Thoracic aorta (tissue), 2 donors: ENCODE measurements around the gene FHIT. TPM values are rescaled to one million over a fixed set of nuclear protein-coding genes. Genes with fewer than 3 reads are reported as not detected.

ENCODE experiments used
- ATAC-seq: fragments of 150-250 bp; one replicate; pipeline ENCODE4 v1.8.0; 2017; ENCODE audit warnings: low read depth; ENCODE audit not compliant: insufficient number of reproducible peaks, low FRiP score
- DNase-seq: peaks from one replicate; pipeline ENCODE4 v3.0.0-alpha.2; 2020; ENCODE audit warnings: low spot score
- H3K27ac ChIP-seq, 2 donors: fragments of 200-600 bp; sonication (generic); 1 replicate in 1 of 2; 2 replicates in 1 of 2; pipeline ENCODE4 v1.5.1; 2016; ENCODE audit warnings: mild to moderate bottlenecking in 2 of 2, moderate library complexity in 2 of 2
- H3K27me3 ChIP-seq: fragments of 200-600 bp; sonication (generic); replicated peaks from 2 replicates; pipeline ENCODE4 v1.6.0; 2016; ENCODE audit warnings: mild to moderate bottlenecking; ENCODE audit not compliant: insufficient read depth
- H3K36me3 ChIP-seq: fragments of 200-600 bp; sonication (generic); one replicate; pipeline ENCODE4 v1.5.1; 2016
- H3K4me1 ChIP-seq, 2 donors: fragments of 200-600 bp; sonication (generic); 1 replicate in 1 of 2; 2 replicates in 1 of 2; pipeline versions ENCODE4 v1.5.1 to v1.6.0; 2016; ENCODE audit warnings: low read depth in 2 of 2, mild to moderate bottlenecking in 1 of 2; ENCODE audit not compliant: control insufficient read depth in 1 of 2
- H3K4me3 ChIP-seq: fragments of 200-600 bp; sonication (generic); 2 replicates; pipeline ENCODE4 v1.5.1; 2016; ENCODE audit warnings: mild to moderate bottlenecking
- H3K9me3 ChIP-seq: fragments of 200-600 bp; sonication (generic); 2 replicates; pipeline ENCODE4 v1.5.1; 2016
- CTCF ChIP-seq: fragments of 200-600 bp; sonication (generic); IDR thresholded peaks from one replicate; pipeline ENCODE4 v1.5.1; 2019; ENCODE audit warnings: antibody characterized with exemption
- total RNA-seq, 2 donors: library from RNA; depleted of rRNA; stranded (reverse); fragments of >200 nt; gene quantifications; one replicate each; pipeline versions ENCODE4 v1.1.0 to v1.2.3, GENCODE V29; 2016

Gene FHIT
- total RNA-seq, 2 donors from 2014 or later, result 2.0 to 2.3 TPM

GRCh38 chr3:61061092-61061723 lies 190.0 kb downstream of the FHIT start:
- no peaks in the 10 kb centered on the region for H3K4me1 ChIP-seq
- TF ChIP-seq CTCF, result no peak
- H3K4me3 ChIP-seq, result no peak overlapping the region
- H3K27ac ChIP-seq, result no peak overlapping the region
- no peak for ATAC-seq
- no peaks in the 10 kb centered on the region for H3K9me3 ChIP-seq
- no peaks in the 10 kb centered on the region for H3K27me3 ChIP-seq
- DNase-seq, result no peak
- H3K36me3 ChIP-seq, result no peaks in the 10 kb centered on the region

- no peak for TF ChIP-seq CTCF
- Histone ChIP-seq H3K27me3 (no peaks in the 10 kb centered on the region), H3K4me1 (no peaks in the 10 kb centered on the region), H3K36me3 (no peaks in the 10 kb centered on the region), H3K9me3 (no peaks in the 10 kb centered on the region), H3K4me3 (no peak overlapping the region), H3K27ac (no peak overlapping the region)
- DNase-seq (no peak), ATAC-seq (no peak)
These were observed 190.8 kb downstream of the FHIT start for GRCh38 chr3:61060411-61060861.

- DNase-seq (no peak), ATAC-seq (no peak)
- TF ChIP-seq CTCF, result no peak
- H3K27me3 ChIP-seq, result no peaks in the 10 kb centered on the region
- H3K4me1 ChIP-seq, result no peaks in the 10 kb centered on the region
- H3K9me3 ChIP-seq, result no peaks in the 10 kb centered on the region
- no peak overlapping the region for H3K27ac ChIP-seq
- H3K4me3 ChIP-seq, result no peak overlapping the region
- H3K36me3 ChIP-seq, result no peaks in the 10 kb centered on the region
These were observed 192.4 kb downstream of the FHIT start for GRCh38 chr3:61058836-61059235.

- DNase-seq (no peak), ATAC-seq (no peak)
- H3K27ac ChIP-seq, result no peak overlapping the region
- H3K36me3 ChIP-seq, result no peaks in the 10 kb centered on the region
- no peaks in the 10 kb centered on the region for H3K27me3 ChIP-seq
- no peaks in the 10 kb centered on the region for H3K4me1 ChIP-seq
- H3K9me3 ChIP-seq, result no peaks in the 10 kb centered on the region
- H3K4me3 ChIP-seq, result no peak overlapping the region
- TF ChIP-seq CTCF, result no peak
These were observed 193.8 kb downstream of the FHIT start for GRCh38 chr3:61057464-61057863.

GRCh38 chr3:61055447-61055846 lies 195.8 kb downstream of the FHIT start:
- Histone ChIP-seq H3K4me1 (no peaks in the 10 kb centered on the region), H3K27me3 (no peaks in the 10 kb centered on the region), H3K27ac (no peak overlapping the region), H3K4me3 (no peak overlapping the region), H3K9me3 (no peaks in the 10 kb centered on the region), H3K36me3 (no peaks in the 10 kb centered on the region)
- TF ChIP-seq CTCF, result no peak
- no peak for DNase-seq
- ATAC-seq, result no peak
